Stimulated activated CD4-positive, alpha-beta T cell treated with anti-CD3 and anti-CD28 coated beads, Interleukin-1b, Interleukin-23, amount 100 ng/mL, for 48 hours (primary cell): Measurements from ENCODE around the gene IDE.
"Not testable (repeated sequence)": the region's sequence is repeated elsewhere in the genome, so short reads cannot be mapped to it uniquely, and the experiment has no call there.

ENCODE experiments used
- DNase-seq: peaks from one replicate; pipeline ENCODE4 v3.0.0-alpha.2; 2020

IDE gene

DNA sequence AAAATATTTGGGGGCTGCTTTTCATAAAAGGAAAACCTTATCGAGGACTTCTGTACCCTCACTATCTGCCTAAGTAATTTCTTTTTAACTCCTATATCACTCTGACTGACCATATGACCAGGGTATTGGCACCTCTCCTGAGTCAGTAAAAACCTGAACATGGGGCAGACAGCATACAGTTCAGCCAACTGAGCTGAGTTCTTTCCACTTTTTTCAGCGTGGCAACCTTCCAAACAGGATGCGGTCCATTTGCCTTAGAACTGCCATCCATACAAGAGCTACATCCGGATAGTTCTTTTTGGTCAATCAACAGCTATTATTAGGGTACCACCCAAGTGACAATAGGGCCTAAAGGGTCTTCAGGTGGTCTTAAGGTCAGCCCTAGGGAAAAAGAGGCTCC is 160.4 kb downstream of the IDE start:
- no peak for DNase-seq

DNA sequence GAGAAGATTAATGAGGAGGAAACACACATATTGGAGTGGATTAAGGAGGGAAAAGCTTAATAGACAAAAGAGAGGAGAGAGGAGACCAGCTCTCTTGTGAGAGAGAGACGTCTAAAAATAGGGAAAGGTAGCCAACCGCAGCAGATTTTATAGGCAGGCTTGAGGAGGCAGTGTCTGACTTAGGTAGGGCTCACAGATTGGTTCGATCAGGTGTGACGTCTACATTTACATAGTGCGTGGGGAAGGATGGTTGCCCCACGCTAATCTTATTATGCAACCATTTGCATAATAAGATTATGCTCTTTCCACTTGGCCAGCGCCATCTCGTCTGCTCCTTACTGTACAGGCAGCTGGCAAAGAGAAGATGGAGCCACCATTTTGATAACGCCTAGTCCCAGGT is 160.9 kb downstream of the IDE start:
- DNase-seq, result no peak

DNA sequence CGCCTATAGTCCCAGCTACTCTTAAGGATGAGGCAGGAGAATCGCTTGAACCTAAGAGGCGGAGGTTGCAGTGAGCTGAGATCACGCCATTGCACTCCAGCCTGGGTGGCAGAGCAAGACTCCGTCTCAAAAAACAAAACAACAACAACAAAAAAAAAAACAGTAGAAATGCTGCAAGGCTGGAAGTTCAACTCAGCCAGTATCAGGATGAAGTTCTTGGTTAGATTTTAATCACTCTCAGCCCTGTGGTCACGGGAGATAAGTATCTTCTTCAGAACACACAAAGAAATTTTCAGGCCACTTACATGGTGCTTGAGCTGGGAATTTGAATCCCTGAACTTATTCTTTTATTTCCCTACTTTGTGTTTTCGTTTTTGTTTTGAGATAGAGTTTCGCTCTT is 162.5 kb downstream of the IDE start:
- DNase-seq, result no peak

DNA sequence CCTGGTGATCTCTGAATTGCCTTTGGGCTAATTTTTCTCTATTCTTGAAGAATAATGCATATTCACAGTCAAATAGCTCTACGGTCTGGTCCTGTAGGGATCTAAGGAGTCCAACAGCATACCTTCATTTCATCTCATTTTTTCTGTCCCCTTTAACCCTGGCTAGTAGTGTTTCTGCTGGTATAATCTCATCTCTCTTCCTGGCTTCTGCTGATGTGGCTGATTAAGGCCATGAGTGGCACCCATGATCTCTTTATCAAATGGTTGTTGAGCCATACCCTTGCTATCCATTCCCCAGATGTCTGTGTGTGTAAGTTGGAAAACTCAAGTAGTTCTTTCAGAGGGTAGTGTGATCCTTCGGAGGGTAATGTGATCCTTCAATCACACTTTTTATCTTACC is 163.4 kb downstream of the IDE start:
- no peak for DNase-seq

DNA sequence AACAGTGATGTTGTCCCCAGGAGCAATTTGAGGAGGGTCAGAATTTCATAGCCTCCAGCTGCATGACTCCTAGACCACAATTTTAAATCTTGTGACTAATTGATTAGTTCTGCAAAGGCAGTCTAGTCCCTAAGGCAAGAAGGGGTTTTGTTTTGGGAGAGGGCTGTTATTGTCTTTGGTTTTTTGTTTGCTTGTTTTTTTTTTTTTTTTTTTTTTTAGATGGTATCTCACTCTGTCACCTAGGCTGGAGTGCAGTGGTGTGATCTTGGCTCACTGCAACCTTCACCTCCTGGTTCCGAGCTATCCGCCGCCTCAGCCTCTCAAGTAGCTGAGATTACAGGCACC is 165.9 kb downstream of the IDE start:
- DNase-seq, result no peak

DNA sequence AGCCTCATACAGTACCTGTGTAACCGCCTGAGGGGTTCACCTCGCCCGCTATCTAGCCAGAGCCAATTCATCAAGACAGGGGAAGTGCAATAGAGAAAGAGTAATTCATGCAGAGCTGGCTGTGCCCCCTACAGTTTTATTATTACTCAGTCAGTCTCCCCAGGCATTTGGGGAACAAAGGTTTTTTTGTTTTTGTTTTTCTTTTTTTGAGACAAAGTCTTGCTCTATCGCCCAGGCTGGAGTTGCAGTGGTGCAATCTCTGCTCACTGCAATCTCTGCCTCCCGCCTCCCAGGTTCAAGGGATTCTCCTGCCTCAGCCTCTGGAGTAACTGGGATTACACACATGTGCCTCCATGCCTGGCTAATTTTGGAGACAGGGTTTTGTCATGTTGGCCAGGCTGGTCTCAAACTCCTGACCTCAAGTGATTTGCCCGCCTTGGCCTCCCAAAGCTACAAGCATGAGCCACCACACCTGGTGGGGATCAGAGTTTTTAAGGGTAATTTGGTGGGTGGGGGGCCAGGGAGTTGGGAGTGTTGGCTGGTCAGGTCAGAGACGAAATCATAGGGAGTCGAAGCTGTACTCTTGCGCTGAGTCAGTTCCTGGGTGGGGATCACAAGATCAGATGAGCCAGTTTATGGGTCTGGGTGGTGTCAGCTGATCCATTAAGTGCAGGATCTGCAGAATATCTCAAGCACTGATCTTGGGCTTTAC is 166.4 kb downstream of the IDE start:
- no peak for DNase-seq

DNA sequence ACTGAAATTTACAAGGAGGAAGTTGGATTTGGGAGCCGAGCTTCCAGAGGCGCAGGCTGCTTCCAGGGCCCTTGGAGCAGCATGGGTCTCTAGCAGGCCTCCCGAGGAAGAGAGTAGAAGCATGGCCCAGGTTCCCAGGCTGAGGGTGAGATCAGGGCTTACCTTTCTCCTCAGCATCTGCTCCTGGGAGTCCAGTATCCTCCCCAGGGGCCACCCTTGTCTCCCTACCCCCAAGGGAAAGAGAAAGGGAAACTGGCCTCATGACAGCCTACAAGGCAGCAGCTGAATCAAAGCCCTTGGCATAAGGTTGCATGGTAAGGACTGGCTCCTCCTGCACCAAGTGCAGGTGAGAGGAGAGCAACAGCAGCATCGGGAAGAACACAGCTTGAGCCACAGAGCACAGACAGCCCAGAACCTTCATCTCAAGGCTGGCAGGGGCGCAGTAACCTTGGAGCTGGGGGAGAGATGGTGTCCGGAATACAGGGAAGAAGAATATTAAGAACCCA is 168.4 kb downstream of the IDE start:
- no peak for DNase-seq

DNA sequence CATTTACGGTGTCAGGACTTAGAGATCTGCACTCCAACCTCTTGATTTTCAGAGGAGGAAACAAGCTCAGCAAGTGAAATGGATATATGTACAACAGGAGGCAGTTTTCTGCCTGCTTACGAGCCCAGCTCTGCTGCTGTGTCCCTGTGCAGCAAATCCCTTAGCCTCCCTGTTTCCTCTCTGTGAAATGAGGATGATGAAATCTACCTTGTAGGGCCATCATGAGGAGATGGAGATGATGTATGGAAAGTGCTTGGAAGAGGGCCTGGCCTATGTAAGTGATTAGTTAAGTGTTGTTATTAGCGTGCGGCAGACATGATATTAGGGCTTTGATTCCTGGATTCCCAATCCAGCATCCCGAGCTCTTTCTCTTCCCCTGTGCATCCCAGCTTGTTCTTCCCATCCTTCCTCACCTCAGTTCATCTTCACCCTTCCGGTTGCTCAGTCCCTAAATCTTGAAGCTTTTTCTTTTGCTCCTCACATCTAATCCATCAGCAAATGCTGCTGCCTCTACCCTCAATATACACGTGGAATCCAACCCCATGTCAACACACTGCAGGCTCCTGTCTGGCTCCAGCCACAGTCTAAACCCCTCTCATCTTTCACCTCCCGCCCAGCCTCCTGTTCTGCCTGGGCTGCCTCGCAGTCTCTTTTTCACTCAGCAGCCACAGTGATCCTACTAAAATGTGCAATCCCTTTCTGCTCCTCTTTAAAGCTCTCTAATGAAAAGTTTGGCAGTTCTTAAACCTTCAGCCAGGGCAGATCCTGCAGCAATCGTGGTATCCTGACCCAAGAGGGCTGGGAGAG is 169.1 kb downstream of the IDE start:
- no peak for DNase-seq

DNA sequence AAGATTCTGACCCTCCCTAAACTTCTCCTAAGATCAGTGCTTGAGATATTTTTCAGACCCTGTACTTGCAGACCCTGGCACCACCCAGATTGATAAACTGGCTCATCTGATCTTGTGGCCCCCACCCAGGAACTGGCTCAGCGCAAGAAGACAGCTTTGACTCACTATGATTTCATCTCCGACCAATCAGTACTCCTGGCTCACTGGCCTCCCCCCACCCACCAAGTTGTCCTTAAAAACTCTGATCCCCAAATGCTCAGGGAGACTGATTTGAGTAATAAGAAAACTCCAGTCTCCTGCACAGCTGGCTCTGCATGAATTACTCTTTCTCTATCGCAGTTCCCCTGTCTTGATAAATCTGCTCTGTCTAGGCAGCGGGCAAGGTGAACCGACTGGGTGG is 171.7 kb downstream of the IDE start:
- not testable (repeated sequence) for DNase-seq
